ENCODE measurements around the gene MAL.

DNA sequence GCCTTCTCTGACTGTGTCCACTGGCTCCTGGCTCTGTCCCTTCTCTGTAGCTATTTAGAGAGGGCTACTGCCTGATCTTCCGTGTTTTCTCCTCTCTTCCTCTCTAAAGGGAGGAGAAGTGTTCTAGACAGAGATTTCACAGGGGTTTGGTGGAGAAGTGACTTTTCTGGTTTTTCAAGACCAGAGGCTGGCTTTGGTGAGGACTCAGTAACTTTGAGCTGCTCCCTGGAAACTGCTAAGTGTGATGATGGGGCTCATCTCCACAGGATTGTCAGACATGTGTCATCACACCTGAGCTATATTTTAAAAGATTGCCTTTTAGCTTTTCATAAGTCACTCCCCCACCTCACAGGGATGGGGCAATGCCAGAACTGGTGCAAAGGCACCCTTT, 6.2 kb downstream of the MAL start:
- no peak for TF ChIP-seq CTCF (conservative IDR thresholded peaks at IDR 0.05)
- no peak for TF ChIP-seq ZFX (IDR thresholded peaks at IDR 0.05)

Measured in C4-2B (cell line).